ENCODE measurements around the gene LRRC58.

LRRC58 gene

GRCh38 chr3:120306519-120307455 is 42.4 kb downstream of the LRRC58 start:
- TF ChIP-seq GATA3 (IDR thresholded peaks at IDR 0.05; ENCODE audit: low read depth, low read length) (no peak), GATA2 (IDR thresholded peaks at IDR 0.05; ENCODE audit: low read depth, low read length) (no peak)

- TF ChIP-seq GATA2 (IDR thresholded peaks at IDR 0.05; ENCODE audit: low read depth, low read length) = no peak
- TF ChIP-seq GATA3 (IDR thresholded peaks at IDR 0.05; ENCODE audit: low read depth, low read length) = no peak
These were observed 44.5 kb downstream of the LRRC58 start for GRCh38 chr3:120304616-120305015.

- TF ChIP-seq GATA3 (IDR thresholded peaks at IDR 0.05; ENCODE audit: low read depth, low read length) (no peak), GATA2 (IDR thresholded peaks at IDR 0.05; ENCODE audit: low read depth, low read length) (no peak)
These were observed 46.8 kb downstream of the LRRC58 start for GRCh38 chr3:120302361-120302760.

GRCh38 chr3:120300971-120301370 is 48.2 kb downstream of the LRRC58 start:
- no peak for TF ChIP-seq GATA2 (IDR thresholded peaks at IDR 0.05; ENCODE audit: low read depth, low read length)
- no peak for TF ChIP-seq GATA3 (IDR thresholded peaks at IDR 0.05; ENCODE audit: low read depth, low read length)

GRCh38 chr3:120299403-120299802 is 49.8 kb downstream of the LRRC58 start:
- TF ChIP-seq GATA2 (IDR thresholded peaks at IDR 0.05; ENCODE audit: low read depth, low read length) (no peak), GATA3 (IDR thresholded peaks at IDR 0.05; ENCODE audit: low read depth, low read length) (no peak)

- TF ChIP-seq GATA2 (IDR thresholded peaks at IDR 0.05; ENCODE audit: low read depth, low read length) = no peak
- TF ChIP-seq GATA3 (IDR thresholded peaks at IDR 0.05; ENCODE audit: low read depth, low read length) = no peak
These were observed 50.2 kb downstream of the LRRC58 start for GRCh38 chr3:120298996-120299395.

- TF ChIP-seq GATA3 (IDR thresholded peaks at IDR 0.05; ENCODE audit: low read depth, low read length) = no peak
- TF ChIP-seq GATA2 (IDR thresholded peaks at IDR 0.05; ENCODE audit: low read depth, low read length) = no peak
These were observed 59.5 kb downstream of the LRRC58 start for GRCh38 chr3:120289636-120290035.

- TF ChIP-seq GATA2 (IDR thresholded peaks at IDR 0.05; ENCODE audit: low read depth, low read length) (no peak), GATA3 (IDR thresholded peaks at IDR 0.05; ENCODE audit: low read depth, low read length) (no peak)
These were observed 62.7 kb downstream of the LRRC58 start for GRCh38 chr3:120286465-120286864.

GRCh38 chr3:120285508-120285841 is 63.7 kb downstream of the LRRC58 start:
- TF ChIP-seq GATA2 (IDR thresholded peaks at IDR 0.05; ENCODE audit: low read depth, low read length) = no peak
- no peak for TF ChIP-seq GATA3 (IDR thresholded peaks at IDR 0.05; ENCODE audit: low read depth, low read length)

- TF ChIP-seq GATA2 (IDR thresholded peaks at IDR 0.05; ENCODE audit: low read depth, low read length) (no peak), GATA3 (IDR thresholded peaks at IDR 0.05; ENCODE audit: low read depth, low read length) (no peak)
These were observed 64.2 kb downstream of the LRRC58 start, which contains the start of gene GPR156 for GRCh38 chr3:120284747-120285507. Gene GPR156, minus strand, starts transcription at chr3:120285222. Its CDS starts 41,124 bp downstream, at chr3:120244098.

- TF ChIP-seq GATA2 (IDR thresholded peaks at IDR 0.05; ENCODE audit: low read depth, low read length) (no peak), GATA3 (IDR thresholded peaks at IDR 0.05; ENCODE audit: low read depth, low read length) (no peak)
These were observed 67.9 kb downstream of the LRRC58 start for GRCh38 chr3:120281261-120281660.

GRCh38 chr3:120280566-120280965 is 68.6 kb downstream of the LRRC58 start:
- TF ChIP-seq GATA3 (IDR thresholded peaks at IDR 0.05; ENCODE audit: low read depth, low read length) = no peak
- TF ChIP-seq GATA2 (IDR thresholded peaks at IDR 0.05; ENCODE audit: low read depth, low read length) = no peak

- TF ChIP-seq GATA3 (IDR thresholded peaks at IDR 0.05; ENCODE audit: low read depth, low read length) = no peak
These were observed 69.1 kb downstream of the LRRC58 start for GRCh38 chr3:120280026-120280425.

GRCh38 chr3:120276767-120277166 is 72.4 kb downstream of the LRRC58 start:
- TF ChIP-seq GATA2 (IDR thresholded peaks at IDR 0.05; ENCODE audit: low read depth, low read length) (no peak), GATA3 (IDR thresholded peaks at IDR 0.05; ENCODE audit: low read depth, low read length) (no peak)

- TF ChIP-seq GATA2 (IDR thresholded peaks at IDR 0.05; ENCODE audit: low read depth, low read length) (no peak), GATA3 (IDR thresholded peaks at IDR 0.05; ENCODE audit: low read depth, low read length) (no peak)
These were observed 73.5 kb downstream of the LRRC58 start for GRCh38 chr3:120275618-120276017.

All from SH-SY5Y (cell line).